OCI-LY3 (cell line): ENCODE measurements around the gene KIF1A.

ENCODE experiments used
- H2AFZ ChIP-seq: fragments of 200-600, 300-600 bp; shearing (Covaris generic); 2 replicates; pipeline ENCODE4 v1.6.0; 2014; ENCODE audit warnings: antibody characterized with exemption, low read depth, low read length
- H3K27ac ChIP-seq: fragments of 200-600, 300-600 bp; sonication (generic); 2 replicates; pipeline ENCODE4 v1.5.1; 2014; ENCODE audit warnings: mild to moderate bottlenecking, low read length, moderate library complexity, mixed read lengths
- H3K27me3 ChIP-seq: fragments of 200-600, 300-600 bp; sonication (generic); 2 replicates; pipeline ENCODE4 v1.6.1; 2014; ENCODE audit warnings: low read depth, low read length, mixed read lengths
- H3K36me3 ChIP-seq: fragments of 200-600, 300-600 bp; sonication (generic); replicated peaks from 2 replicates; pipeline ENCODE3; 2014; ENCODE audit warnings: low read depth, low read length, mixed read lengths
- H3K4me1 ChIP-seq: fragments of 300-600, 200-600 bp; sonication (generic); 2 replicates; pipeline ENCODE4 v1.6.1; 2014; ENCODE audit warnings: low read length, mixed read lengths
- H3K4me2 ChIP-seq: fragments of 200-600, 300-600 bp; sonication (generic); 2 replicates; pipeline ENCODE4 v1.6.1; 2014; ENCODE audit warnings: low read length, mixed read lengths
- H3K4me3 ChIP-seq: fragments of 300-600, 200-600 bp; sonication (generic); 2 replicates; pipeline ENCODE4 v1.5.1; 2014; ENCODE audit warnings: antibody characterized with exemption, mild to moderate bottlenecking, low read length, moderate library complexity
- H3K79me2 ChIP-seq: fragments of 300-600, 200-600 bp; shearing (Covaris generic); 2 replicates; pipeline ENCODE4 v1.6.1; 2014; ENCODE audit warnings: mild to moderate bottlenecking, low read length, mixed read lengths
- H3K9ac ChIP-seq: fragments of 300-600, 200-600 bp; shearing (Covaris generic); 2 replicates; pipeline ENCODE4 v1.6.0; 2014; ENCODE audit warnings: mild to moderate bottlenecking, low read length, moderate library complexity
- H3K9me3 ChIP-seq: fragments of 200-600, 300-600 bp; shearing (Covaris generic); 2 replicates; pipeline ENCODE4 v1.6.1; 2014; ENCODE audit warnings: low read length, mixed read lengths; ENCODE audit not compliant: insufficient read depth
- H4K20me1 ChIP-seq: fragments of 200-600, 300-600 bp; sonication (generic); 2 replicates; pipeline ENCODE4 v1.6.1; 2016; ENCODE audit warnings: low read length, mixed read lengths; ENCODE audit not compliant: insufficient read depth
- EZH2phosphoT487 ChIP-seq: fragments of 200-600 bp; shearing (Covaris generic); IDR thresholded peaks from 2 replicates; pipeline ENCODE4 v1.6.1; 2018; ENCODE audit warnings: antibody characterized with exemption, mixed run types, low read depth
- TF ChIP-seq, protein P1 (sequence below): fragments of 200-600, 300-600 bp; sonication (generic); IDR thresholded peaks from 2 replicates; pipeline ENCODE4 v1.5.1; 2014; ENCODE audit warnings: antibody characterized with exemption, low read length, low read depth

Gene KIF1A

GRCh38 chr2:240797500-240797895 is 22.5 kb downstream of the KIF1A start:
- H2AFZ ChIP-seq = no peak overlapping the region
- peaks cover 3% of the 10 kb centered on the region; the same call in 1 of the 2 replicates for H3K27me3 ChIP-seq
- H3K4me3 ChIP-seq = no peak overlapping the region
- no peaks in the 10 kb centered on the region for H3K9me3 ChIP-seq
- H3K79me2 ChIP-seq = no peaks in the 10 kb centered on the region
- no peak overlapping the region for H3K4me2 ChIP-seq
- no peaks in the 10 kb centered on the region for H3K36me3 ChIP-seq
- H3K27ac ChIP-seq = no peak overlapping the region
- TF ChIP-seq, protein P1, sequence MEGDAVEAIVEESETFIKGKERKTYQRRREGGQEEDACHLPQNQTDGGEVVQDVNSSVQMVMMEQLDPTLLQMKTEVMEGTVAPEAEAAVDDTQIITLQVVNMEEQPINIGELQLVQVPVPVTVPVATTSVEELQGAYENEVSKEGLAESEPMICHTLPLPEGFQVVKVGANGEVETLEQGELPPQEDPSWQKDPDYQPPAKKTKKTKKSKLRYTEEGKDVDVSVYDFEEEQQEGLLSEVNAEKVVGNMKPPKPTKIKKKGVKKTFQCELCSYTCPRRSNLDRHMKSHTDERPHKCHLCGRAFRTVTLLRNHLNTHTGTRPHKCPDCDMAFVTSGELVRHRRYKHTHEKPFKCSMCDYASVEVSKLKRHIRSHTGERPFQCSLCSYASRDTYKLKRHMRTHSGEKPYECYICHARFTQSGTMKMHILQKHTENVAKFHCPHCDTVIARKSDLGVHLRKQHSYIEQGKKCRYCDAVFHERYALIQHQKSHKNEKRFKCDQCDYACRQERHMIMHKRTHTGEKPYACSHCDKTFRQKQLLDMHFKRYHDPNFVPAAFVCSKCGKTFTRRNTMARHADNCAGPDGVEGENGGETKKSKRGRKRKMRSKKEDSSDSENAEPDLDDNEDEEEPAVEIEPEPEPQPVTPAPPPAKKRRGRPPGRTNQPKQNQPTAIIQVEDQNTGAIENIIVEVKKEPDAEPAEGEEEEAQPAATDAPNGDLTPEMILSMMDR = no peak
- TF ChIP-seq EZH2phosphoT487 = no peak
- H4K20me1 ChIP-seq = no peaks in the 10 kb centered on the region
- no peak overlapping the region for H3K9ac ChIP-seq
- peaks cover 6% of the 10 kb centered on the region; the same call in 1 of the 2 replicates for H3K4me1 ChIP-seq

- peaks cover 6% of the 10 kb centered on the region; the same call in 1 of the 2 replicates for H3K4me1 ChIP-seq
- no peaks in the 10 kb centered on the region for H3K9me3 ChIP-seq
- H3K36me3 ChIP-seq = no peaks in the 10 kb centered on the region
- no peak overlapping the region for H3K4me2 ChIP-seq
- H3K9ac ChIP-seq = no peak overlapping the region
- no peaks in the 10 kb centered on the region for H3K79me2 ChIP-seq
- H2AFZ ChIP-seq = no peak overlapping the region
- no peak for TF ChIP-seq EZH2phosphoT487
- TF ChIP-seq, protein P1 = no peak
- no peak overlapping the region for H3K27ac ChIP-seq
- H3K4me3 ChIP-seq = no peak overlapping the region
- 0 out of 2 replicates have a peak, but pooled peaks cover 3% of the 10 kb centered on the region for H3K27me3 ChIP-seq
- H4K20me1 ChIP-seq = no peaks in the 10 kb centered on the region
Observed at GRCh38 chr2:240796543-240797499, 23.2 kb downstream of the KIF1A start.

- H3K79me2 ChIP-seq = no peaks in the 10 kb centered on the region
Observed at GRCh38 chr2:240795916-240796510, 24.0 kb downstream of the KIF1A start.

More at GRCh38 chr2:240795916-240796510, 24.0 kb downstream of the KIF1A start:
- no peak overlapping the region for H3K27ac ChIP-seq
- H2AFZ ChIP-seq = no peak overlapping the region
- 0 out of 2 replicates have a peak, but pooled peaks cover 3% of the 10 kb centered on the region for H3K27me3 ChIP-seq
- no peaks in the 10 kb centered on the region for H4K20me1 ChIP-seq
- no peak overlapping the region for H3K9ac ChIP-seq
- no peak overlapping the region for H3K4me2 ChIP-seq
- peaks cover 6% of the 10 kb centered on the region; the same call in 1 of the 2 replicates for H3K4me1 ChIP-seq
- H3K36me3 ChIP-seq = no peaks in the 10 kb centered on the region
- no peak for TF ChIP-seq EZH2phosphoT487
- TF ChIP-seq, protein P1 = no peak
- no peak overlapping the region for H3K4me3 ChIP-seq
- H3K9me3 ChIP-seq = no peaks in the 10 kb centered on the region
